Measurements from ENCODE around the gene SESN1. TPM values are rescaled to one million over a fixed set of nuclear protein-coding genes. Genes with fewer than 3 reads are reported as not detected.

Gene SESN1
- total and polyA plus RNA-seq, 2 donors (not counting 1 experiment from before 2014, with no cell fraction given) = 16.2 to 28.6 TPM

GRCh38 chr6:109104512-109104911 is 9.9 kb upstream of the SESN1 start:
- H3K4me1 Mint-ChIP-seq = no peaks in the 10 kb centered on the region
- H4K20me1 ChIP-seq (ENCODE audit: control insufficient read depth, insufficient read depth, low read length, poor library complexity, severe bottlenecking) = no peaks in the 10 kb centered on the region
- H3K36me3 ChIP-seq (replicated peaks in 1 of 2; ENCODE audit: control extremely low read depth in 1 of 2, control insufficient read depth in 1 of 2, extremely low read depth in 1 of 2, insufficient read depth in 2 of 2, low read length in 1 of 2) = peaks cover 0 to 1% of the 10 kb centered on the region in 2 experiments
- H3K79me2 ChIP-seq (ENCODE audit: control insufficient read depth, insufficient read depth, low read length) = peaks cover 9% of the 10 kb centered on the region
- CTCF ChIA-PET = no interaction called here
- ATAC-seq (ENCODE audit: low read depth) = no peak
- intact Hi-C loops (cut with micrococcal nuclease) = no loop called here
- H3K4me3 Mint-ChIP-seq = no peak overlapping the region
- POLR2A ChIA-PET = no interaction called here
- H3K4me3 ChIP-seq (ENCODE audit: control extremely low read depth in 1 of 5, extremely low read depth in 1 of 5, insufficient read depth in 1 of 5, low read depth in 2 of 5, low read length in 4 of 5) = no peak overlapping the region
- DNase-seq = no peak
- H3K4me1 ChIP-seq (ENCODE audit: control insufficient read depth in 2 of 2, insufficient read depth in 2 of 2, low read length in 2 of 2) = no peaks in the 10 kb centered on the region
- H2AFZ ChIP-seq (ENCODE audit: insufficient read depth, low read depth, low read length, poor library complexity, severe bottlenecking) = no peak overlapping the region
- H3K27me3 ChIP-seq (replicated peaks in 1 of 4; ENCODE audit: control extremely low read depth in 1 of 4, control insufficient read depth in 3 of 4, insufficient read depth in 4 of 4, low read length in 3 of 4) = no peaks in the 10 kb centered on the region
- H3K9ac ChIP-seq (ENCODE audit: low read length) = no peak overlapping the region
- H3K9me3 ChIP-seq (ENCODE audit: control extremely low read depth in 1 of 3, control insufficient read depth in 2 of 3, insufficient read depth in 1 of 3, low read length in 2 of 3) = no peaks in the 10 kb centered on the region
- no peaks in the 10 kb centered on the region for H3K9me3 Mint-ChIP-seq (ENCODE audit: insufficient read depth)
- H3K27me3 Mint-ChIP-seq = no peaks in the 10 kb centered on the region
- H3K27ac ChIP-seq (ENCODE audit: low read length in 2 of 2) = no peak overlapping the region
- WGBS (ENCODE audit: insufficient coverage) = 100% methylated on average over 2 of the region's 3 CpGs
- no peak overlapping the region for H3K4me2 ChIP-seq (replicated peaks; ENCODE audit: low read depth, low read length, poor library complexity, severe bottlenecking)
- no peak overlapping the region for H3K27ac Mint-ChIP-seq
- no peak for TF ChIP-seq EZH2 (IDR thresholded peaks at IDR 0.05; ENCODE audit: borderline replicate concordance, insufficient read depth, low read depth, low read length, poor library complexity, severe bottlenecking)
- TF ChIP-seq CTCF (IDR thresholded peaks at IDR 0.05) = no peak

- H3K36me3 ChIP-seq (replicated peaks in 1 of 2; ENCODE audit: control extremely low read depth in 1 of 2, control insufficient read depth in 1 of 2, extremely low read depth in 1 of 2, insufficient read depth in 2 of 2, low read length in 1 of 2) = peaks cover 0 to 1% of the 10 kb centered on the region in 2 experiments
- Mint-ChIP-seq H3K9me3 (ENCODE audit: insufficient read depth) (no peaks in the 10 kb centered on the region), H3K4me1 (no peaks in the 10 kb centered on the region), H3K27ac (no peak overlapping the region), H3K4me3 (no peak overlapping the region), H3K27me3 (no peaks in the 10 kb centered on the region)
- ChIA-PET CTCF (no interaction called here), POLR2A (no interaction called here)
- H3K9me3 ChIP-seq (ENCODE audit: control extremely low read depth in 1 of 3, control insufficient read depth in 2 of 3, insufficient read depth in 1 of 3, low read length in 2 of 3) = no peaks in the 10 kb centered on the region
- no peak overlapping the region for H3K27ac ChIP-seq (ENCODE audit: low read length in 2 of 2)
- TF ChIP-seq CTCF (IDR thresholded peaks at IDR 0.05) (no peak), EZH2 (IDR thresholded peaks at IDR 0.05; ENCODE audit: borderline replicate concordance, insufficient read depth, low read depth, low read length, poor library complexity, severe bottlenecking) (no peak)
- peaks cover 12% of the 10 kb centered on the region for H3K79me2 ChIP-seq (ENCODE audit: control insufficient read depth, insufficient read depth, low read length)
- no peaks in the 10 kb centered on the region for H3K27me3 ChIP-seq (replicated peaks in 1 of 4; ENCODE audit: control extremely low read depth in 1 of 4, control insufficient read depth in 3 of 4, insufficient read depth in 4 of 4, low read length in 3 of 4)
- no peak overlapping the region for H2AFZ ChIP-seq (ENCODE audit: insufficient read depth, low read depth, low read length, poor library complexity, severe bottlenecking)
- no peak overlapping the region for H3K4me2 ChIP-seq (replicated peaks; ENCODE audit: low read depth, low read length, poor library complexity, severe bottlenecking)
- DNase-seq (no peak), ATAC-seq (ENCODE audit: low read depth) (no peak)
- H3K9ac ChIP-seq (ENCODE audit: low read length) = no peak overlapping the region
- H3K4me1 ChIP-seq (ENCODE audit: control insufficient read depth in 2 of 2, insufficient read depth in 2 of 2, low read length in 2 of 2) = no peaks in the 10 kb centered on the region
- H4K20me1 ChIP-seq (ENCODE audit: control insufficient read depth, insufficient read depth, low read length, poor library complexity, severe bottlenecking) = no peaks in the 10 kb centered on the region
- intact Hi-C loops (cut with micrococcal nuclease) = no loop called here
- H3K4me3 ChIP-seq (ENCODE audit: control extremely low read depth in 1 of 5, extremely low read depth in 1 of 5, insufficient read depth in 1 of 5, low read depth in 2 of 5, low read length in 4 of 5) = no peak overlapping the region
Observed at GRCh38 chr6:109103942-109104341, 9.3 kb upstream of the SESN1 start.
